B cell (primary cell): ENCODE results near the gene NCAM1.

Source experiments
- CTCF ChIP-seq: fragments of 200-600 bp; IDR thresholded peaks from one replicate; pipeline ENCODE4 v1.8.0; 2022; ENCODE audit warnings: antibody characterized with exemption, mild to moderate bottlenecking
- EZH2 ChIP-seq: IDR thresholded peaks from 2 replicates; pipeline ENCODE4 v1.6.1; 2012; ENCODE audit warnings: borderline replicate concordance, low read depth, mild to moderate bottlenecking, moderate library complexity, low read length; ENCODE audit not compliant: insufficient read depth, poor library complexity, severe bottlenecking

GRCh38 chr11:113083571-113083970 is 122.4 kb downstream of the NCAM1 start:
- TF ChIP-seq CTCF: no peak
- TF ChIP-seq EZH2: no peak
